Measurements from ENCODE around the gene HS6ST2.

Gene HS6ST2

GRCh38 chrX:132842460-132843238, 115.8 kb downstream of the HS6ST2 start:
- DNase-seq, result no peak

DNA sequence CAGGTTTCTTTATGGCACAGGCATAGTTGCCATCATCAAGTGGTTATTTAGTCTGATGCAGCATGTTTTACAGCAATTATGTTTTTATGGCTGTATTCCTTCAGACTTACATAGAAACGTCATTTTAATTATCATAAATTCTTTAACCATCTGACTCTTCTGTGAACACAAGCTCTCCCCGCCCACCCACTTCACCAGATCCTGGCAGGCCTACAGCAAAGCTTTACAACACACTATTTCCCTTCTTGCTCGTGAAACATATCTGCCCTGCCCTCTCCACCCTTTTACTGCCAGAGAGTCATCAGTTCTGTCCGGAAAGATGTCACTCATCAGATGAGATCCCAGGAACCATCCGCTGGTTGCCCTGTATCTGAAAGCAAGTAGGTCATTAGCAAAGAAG, 120.5 kb downstream of the HS6ST2 start:
- no peak for DNase-seq

GRCh38 chrX:132837126-132837525, 121.3 kb downstream of the HS6ST2 start:
- no peak for DNase-seq

DNA sequence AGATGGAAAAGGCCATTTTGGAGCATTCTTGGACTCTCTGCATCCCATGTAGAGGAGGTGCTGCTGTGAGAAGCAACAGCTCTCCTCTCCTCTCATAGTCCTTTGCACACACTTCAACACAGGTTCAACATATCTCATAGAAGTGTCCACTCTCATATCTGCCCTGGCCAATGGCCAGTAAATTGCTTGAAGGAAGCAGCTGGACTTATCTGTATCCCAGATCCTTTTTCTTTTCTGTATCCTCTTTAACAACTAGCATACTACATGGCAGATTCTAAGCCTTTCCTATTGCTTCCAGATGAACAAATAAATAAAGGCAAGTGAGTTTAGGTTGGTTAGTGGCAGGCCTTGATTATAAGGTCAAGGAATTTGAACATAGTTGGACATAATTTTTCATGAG, 122.0 kb downstream of the HS6ST2 start:
- no peak for DNase-seq

- DNase-seq, result no peak
Measured at GRCh38 chrX:132834741-132835140, 123.7 kb downstream of the HS6ST2 start.

DNA sequence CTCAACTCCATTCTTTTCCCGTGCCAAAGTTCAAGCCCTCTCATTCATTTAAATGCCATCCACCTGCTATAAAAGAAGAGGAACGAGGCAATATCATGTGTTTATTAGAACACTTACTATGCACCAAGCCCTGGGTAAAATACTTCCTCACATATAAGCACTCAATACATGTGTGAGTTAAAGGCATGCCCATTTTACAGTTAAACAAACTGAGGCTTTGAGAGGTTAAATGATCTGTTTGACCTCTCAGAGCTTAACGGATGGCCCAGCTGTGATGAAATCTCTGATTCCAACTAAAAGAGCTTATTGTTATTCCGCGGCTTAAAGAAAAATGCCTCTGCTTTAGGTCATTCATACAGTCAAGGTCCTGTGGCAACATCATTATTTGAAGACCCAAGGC, 124.3 kb downstream of the HS6ST2 start:
- DNase-seq, result no peak

DNA sequence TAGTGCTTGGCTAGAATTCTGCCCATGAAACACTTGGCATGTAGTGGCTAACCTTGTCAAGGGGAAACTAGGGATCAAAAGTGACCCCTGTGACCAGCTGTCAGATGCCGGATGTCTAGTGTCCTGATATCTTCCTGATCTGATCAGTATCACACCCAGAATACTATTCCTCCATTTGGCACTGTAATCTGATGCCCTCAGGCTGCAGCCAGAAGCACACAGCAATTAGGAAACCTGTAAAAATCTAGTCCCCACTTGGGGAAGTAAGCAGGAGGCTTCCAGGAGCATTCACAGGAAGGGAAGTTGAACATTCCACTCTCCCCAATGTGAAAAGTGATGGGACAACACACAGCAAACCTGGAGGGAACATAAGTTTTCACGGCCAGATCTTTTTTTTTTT, 125.1 kb downstream of the HS6ST2 start:
- no peak for DNase-seq

DNA sequence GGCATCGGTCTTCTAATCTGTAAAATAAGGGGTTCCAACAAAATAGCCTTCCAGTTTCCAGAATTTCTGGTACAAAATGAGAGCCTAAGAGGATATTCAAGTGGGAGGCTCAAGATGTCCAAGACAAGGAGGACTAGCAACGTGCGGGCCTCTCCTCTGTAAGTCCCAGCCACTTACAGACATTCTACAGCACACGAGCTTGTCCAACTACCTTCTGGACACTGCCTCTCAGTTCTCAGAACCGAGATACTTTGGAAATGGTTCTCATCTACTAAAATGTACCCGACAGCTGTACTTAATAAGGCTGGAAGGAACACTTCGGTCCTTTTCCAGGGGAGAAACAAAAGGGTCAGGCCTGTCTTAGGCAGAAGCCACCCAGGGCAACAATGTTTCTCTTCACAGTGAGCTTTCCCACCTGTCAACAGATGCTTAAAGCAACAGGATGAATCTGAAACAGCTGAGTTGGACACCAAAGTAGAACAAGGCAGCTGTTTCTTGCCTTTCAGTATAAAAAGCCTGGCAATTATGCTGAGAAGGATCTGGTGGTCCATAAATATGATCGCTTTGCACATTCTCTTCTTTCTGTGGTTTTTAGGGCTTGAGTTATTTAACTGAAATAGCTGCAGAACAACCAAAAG, 127.0 kb downstream of the HS6ST2 start:
- no peak for DNase-seq

DNA sequence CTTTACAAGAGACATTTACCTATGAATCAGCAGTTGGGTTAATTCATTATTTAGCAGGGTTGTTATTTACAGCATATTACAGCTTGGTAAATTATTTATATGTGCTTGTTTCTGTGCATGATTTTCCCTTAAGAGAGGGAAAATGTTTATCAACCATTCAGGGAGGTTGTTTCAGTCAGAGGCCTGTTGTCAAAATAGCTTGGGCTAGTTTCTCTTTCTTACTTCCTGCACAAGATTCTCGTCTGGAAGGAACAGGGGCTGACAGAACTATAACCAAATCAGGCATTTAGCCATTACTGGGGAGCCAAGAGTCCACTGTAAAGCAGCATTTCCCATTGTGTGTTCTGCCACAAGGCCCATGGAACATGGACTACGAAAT, 135.8 kb downstream of the HS6ST2 start:
- DNase-seq, result no peak

DNA sequence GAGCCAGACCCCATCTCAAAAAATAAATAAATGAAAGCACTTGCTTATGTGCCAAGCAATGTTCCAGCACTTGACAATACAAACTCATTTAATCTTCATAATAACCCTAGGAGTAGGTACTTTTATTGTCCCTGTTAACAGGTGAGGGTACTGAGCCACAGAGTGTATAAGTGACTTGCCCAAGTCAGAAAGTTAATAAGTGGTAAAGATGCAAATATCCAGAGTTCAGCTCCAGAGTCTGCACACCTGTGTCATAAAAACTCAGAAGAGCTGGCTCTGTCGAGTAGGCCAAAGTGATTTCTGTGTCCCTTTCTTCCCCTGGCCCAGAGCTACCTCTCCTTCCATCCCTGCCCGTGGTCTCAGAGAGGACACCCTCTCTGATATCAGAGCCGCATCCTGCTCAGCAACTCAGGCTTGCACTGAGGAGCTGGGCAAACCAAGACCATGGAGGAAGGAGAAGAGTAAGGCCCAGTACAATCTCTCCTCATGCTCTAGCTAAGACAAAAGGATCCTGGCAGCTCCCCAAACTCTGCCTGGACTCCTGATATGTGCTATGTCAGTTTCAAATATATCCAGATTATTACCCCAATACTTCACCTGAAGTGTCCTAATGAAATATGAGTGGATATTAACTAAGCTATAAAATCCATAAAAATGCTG, 136.3 kb downstream of the HS6ST2 start:
- no peak for DNase-seq

- DNase-seq, result no peak
Measured at GRCh38 chrX:132820675-132821074, 137.8 kb downstream of the HS6ST2 start.

GRCh38 chrX:132819711-132820264, 138.6 kb downstream of the HS6ST2 start:
- no peak for DNase-seq

DNA sequence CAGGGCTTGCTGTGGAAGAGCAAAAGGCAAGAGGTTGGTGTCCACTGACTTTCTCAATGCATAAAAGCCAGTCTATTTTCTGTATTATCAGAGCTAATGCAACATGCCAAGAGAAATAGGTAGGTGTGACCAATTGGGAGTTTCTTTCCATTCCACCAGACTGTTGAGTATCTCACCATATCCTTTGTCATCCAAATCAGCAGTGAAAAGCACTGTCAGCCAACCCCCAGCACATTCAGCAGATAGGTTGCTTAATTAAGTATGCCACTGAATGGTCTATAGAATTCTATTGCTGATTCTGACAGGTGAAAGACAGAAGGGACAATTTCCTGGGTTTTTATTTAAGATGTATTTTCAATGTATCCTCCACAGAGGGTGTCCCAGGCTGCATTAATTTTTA, 139.8 kb downstream of the HS6ST2 start:
- DNase-seq, result no peak

- no peak for DNase-seq
Measured at GRCh38 chrX:132815643-132816042, 142.8 kb downstream of the HS6ST2 start.

- DNase-seq, result no peak
Measured at GRCh38 chrX:132810964-132811712, 147.3 kb downstream of the HS6ST2 start.

DNA sequence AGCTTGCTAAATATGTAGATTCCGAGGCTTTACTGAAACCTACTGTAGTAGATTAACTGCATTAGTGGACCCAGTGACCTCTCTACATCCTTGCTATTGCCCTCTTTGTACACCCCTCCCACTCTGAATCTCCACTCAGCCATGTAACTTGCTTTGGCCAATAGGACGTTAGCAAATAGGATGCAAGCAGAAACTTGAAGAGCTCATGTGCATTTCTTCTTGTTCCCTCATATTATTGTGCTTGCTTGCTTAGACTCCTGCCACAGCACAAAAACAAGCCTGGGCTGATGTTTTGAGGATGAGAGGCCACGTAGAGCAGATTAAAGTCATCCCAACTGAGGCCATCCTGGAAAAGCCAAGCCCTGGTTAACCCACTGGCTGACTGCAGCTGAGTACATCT, 147.9 kb downstream of the HS6ST2 start:
- DNase-seq, result no peak

DNA sequence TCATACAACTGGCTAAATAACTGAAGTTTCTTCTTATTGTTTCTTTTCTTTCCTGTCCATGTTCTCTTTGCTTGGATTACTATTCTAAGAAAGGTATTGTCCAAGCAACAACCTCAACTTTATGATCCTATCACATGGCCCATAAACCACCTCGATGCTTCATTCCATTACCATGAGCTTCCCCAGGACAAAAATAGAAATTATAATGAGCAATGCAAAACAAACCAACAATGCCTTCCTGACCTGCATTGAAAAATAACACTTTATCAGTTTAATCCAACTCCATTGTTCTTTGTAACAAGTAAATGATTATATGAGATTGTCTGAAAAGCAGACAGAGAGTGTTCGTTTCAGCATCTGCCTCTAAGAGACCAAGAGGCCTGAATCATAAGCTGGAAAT, 148.8 kb downstream of the HS6ST2 start:
- no peak for DNase-seq

- DNase-seq, result no peak
Measured at GRCh38 chrX:132807411-132808030, 150.9 kb downstream of the HS6ST2 start.

- no peak for DNase-seq
Measured at GRCh38 chrX:132802033-132802432, 156.4 kb downstream of the HS6ST2 start.

DNA sequence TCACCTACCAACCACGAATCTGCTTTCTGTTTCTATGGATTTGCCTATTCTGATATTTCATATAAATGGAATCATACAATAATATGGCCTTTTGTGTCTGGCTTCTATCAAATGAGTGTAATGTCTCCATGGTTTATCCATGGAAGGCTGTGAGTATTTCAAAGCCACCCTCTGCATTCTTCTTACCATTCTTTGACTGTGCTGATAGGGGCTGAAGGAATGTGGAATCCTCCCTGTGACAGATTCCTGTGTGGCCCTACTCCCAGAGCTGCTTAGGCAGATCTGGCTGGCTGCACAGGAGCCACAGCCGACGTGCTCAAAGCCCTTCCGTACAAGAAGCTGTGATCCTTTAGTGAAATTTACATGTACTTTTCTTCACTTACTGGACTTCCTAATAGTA, 163.2 kb downstream of the HS6ST2 start:
- no peak for DNase-seq

GRCh38 chrX:132791714-132792113, 166.7 kb downstream of the HS6ST2 start:
- DNase-seq, result no peak

- no peak for DNase-seq
Measured at GRCh38 chrX:132790329-132790728, 168.1 kb downstream of the HS6ST2 start.

GRCh38 chrX:132786217-132786616, 172.2 kb downstream of the HS6ST2 start:
- no peak for DNase-seq

Data from T1000 (cell line).